DND-41 (cell line): ENCODE results near the gene ARHGAP15.

ENCODE experiments used
- CTCF ChIP-seq: IDR thresholded peaks from 2 replicates; pipeline ENCODE4 v1.5.1; 2012; ENCODE audit warnings: borderline replicate concordance, low read length, moderate library complexity, mild to moderate bottlenecking; ENCODE audit not compliant: poor library complexity, severe bottlenecking; ENCODE audit errors: extremely low read depth
- EZH2 ChIP-seq: IDR thresholded peaks from 3 replicates; pipeline ENCODE4 v1.6.1; 2012; ENCODE audit warnings: borderline replicate concordance, low read depth, mild to moderate bottlenecking, moderate library complexity, low read length, inconsistent platforms; ENCODE audit not compliant: severe bottlenecking

- TF ChIP-seq CTCF, result no peak
- no peak for TF ChIP-seq EZH2
Observed at GRCh38 chr2:143524559-143525401, 395.6 kb downstream of the ARHGAP15 start.
